NCI-H446 treated with DMSO at 0.1 percent for 48 hours (cell line): Measurements from ENCODE around the gene FNDC3B.
A peak's percentile ranks its signal among the peaks of the same experiment; 100 is the strongest.

Experiments used
- DNase-seq: peaks from one replicate; lab custom pipeline; 2025; lab: John Stamatoyannopoulos, UW

The FNDC3B gene

DNA sequence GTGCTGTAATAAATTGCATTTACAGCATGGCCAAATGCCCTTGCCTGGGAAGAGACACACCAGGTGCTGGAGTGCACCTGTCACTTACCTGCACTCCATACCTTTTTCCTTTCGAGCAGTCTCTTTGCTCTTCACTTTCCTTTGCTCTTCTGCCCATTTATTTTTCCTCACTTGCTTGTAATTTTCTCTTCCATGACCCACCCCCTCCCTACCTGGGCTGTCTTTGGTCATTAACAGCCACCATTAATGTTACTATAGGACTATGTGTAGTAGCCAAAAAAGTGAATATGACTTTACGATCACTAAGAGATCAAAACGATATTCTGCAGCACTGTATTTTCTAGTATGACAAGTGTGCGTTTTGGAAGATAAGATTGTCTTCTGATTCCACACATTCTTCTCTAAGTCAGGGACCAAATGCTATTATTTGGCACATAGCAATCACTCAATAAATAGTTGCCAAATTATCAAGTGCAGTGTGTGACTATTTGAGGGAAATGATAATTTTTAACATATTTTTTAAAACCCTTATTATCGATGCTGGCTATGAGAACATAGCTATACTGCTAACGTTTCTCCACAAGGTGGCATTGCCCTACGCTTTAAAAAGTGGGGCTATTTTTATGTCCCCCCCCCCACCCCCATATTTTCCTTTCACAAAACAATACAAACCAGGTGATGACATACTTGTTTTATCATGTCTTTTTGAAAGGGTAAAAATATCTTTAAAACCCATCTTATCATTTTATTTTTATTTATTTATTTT lies 294.5 kb downstream of the FNDC3B start:
- DNase-seq, result no peak

DNA sequence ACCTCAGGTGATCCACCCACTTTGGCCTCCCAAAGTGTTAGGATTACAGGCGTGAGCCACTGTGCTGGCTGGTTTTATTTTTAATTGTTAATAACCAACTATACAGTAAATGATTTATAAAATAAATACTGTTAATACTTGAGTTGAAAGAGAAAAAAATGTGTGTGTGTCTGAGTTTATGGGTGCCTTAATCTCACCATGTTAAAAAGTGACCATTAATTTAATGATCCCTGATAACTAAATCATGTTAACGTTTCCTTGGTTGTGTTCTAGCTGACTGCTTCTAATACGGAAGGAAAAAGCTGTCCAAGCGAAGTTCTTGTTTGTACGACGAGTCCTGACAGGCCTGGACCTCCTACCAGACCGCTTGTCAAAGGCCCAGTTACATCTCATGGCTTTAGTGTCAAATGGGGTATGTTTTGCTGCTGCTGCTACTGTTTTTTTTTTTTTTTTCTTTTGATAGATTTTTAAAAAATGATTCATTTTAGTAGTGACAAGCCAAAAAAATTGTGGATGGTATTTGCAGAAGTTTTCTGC lies 295.4 kb downstream of the FNDC3B start:
- peak; percentile 43 for DNase-seq

DNA sequence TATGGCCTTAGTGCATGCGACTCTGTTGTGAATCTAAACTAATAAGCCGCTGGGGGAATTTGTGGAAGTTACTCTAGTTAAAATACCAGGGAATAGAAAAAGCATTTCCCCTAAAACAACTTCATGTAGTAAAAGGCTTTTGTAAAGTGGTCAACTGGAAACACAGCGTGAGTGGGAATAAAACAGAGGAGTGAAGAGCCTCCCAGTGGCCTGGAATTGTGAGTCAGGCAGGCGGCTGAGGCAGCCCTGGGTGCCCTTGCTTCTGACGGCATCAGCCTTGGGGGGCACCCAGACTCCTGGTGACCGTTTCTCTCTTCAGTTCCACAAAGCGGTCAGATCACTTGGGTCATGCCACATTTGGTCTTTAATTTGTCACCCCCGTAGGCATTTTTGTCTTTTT lies 300.5 kb downstream of the FNDC3B start:
- no peak for DNase-seq

DNA sequence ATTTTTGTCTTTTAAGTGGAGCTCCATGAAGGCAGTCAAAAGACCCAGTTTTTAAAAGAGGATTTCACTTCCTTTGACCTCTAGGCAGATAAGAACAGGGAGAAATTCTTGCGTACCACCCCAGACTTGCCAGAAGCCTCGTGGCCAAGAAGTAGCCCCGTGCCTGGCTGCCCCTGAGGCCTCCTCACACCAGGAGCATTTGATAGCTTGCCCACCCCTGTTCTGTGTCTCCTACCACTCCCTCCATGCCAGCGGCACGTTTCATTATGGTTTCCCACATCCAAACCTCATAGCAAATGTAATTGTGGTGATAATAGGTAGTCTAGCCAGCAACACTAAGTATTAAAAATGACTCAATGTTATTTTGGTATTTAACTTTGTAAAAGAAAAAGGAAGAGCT lies 301.2 kb downstream of the FNDC3B start:
- DNase-seq, result no peak

DNA sequence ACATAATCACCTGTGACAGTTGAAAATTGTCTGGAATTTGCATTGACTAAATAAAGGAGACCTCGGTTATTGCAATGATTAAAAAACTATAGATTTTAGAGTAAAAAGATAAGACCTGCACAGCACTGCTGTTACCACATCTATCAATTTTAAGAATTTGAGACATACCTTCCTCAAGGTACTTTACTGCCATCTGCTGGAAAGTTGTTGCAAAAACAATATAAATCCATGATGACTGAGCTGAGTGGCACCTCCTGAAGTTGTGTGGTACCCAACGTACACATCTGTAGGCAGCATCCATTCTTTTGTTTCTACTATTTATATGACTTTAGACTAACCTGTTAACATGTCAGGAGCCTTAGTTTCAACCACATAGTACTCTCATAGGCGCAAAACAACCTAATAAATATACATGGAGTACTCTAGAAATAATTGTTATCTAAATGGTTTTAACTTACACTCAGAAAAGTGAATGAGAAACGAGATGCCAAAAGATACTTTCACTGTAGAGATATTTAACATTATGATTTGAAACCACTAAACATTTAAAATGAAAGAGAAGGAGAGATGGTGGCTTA lies 302.2 kb downstream of the FNDC3B start:
- DNase-seq, result peak; percentile 32

DNA sequence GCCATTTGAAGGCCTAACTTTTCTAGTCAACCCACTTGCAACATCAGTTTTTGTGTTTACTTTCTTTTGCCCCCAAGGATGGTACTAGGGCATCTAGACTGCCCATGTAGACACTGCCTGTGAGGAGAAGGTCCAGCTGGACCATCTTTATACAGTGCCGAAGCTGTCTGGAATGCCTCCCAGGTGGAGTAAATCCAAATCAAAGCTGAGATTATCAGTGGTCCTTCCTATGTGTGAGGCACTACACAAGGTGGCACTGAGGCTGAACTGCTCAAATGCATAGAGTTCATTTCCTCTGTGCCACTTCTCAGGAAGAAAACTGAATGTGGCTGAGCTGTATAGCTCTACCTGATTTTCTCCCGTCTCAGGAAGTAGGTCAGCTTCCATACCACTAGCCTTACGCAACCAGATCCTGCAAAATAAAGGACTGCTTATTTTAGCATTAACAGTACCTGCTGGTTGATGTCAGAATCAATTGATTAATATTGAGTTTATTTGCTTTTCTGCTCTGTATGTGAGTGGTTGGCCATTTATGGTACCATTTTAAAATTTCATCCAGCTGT lies 302.8 kb downstream of the FNDC3B start:
- DNase-seq, result no peak

DNA sequence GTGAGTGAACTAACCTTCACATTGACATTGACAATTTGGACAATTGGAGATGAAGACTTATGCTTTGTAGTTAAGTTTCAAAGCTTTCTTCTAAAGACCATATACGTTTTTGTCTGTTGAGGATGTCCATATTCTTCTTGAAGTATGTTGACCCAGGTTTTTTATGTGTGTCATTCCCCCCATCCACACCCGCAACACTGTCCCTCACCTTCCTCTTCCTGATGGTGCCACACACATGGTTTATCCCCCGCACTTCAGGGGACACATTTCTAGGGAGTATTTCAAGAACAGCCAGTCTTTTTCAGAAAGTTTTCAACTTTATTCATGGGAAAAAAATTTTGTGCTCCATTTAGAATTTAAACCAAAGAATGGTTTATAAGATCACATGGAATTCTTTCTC lies 303.7 kb downstream of the FNDC3B start:
- no peak for DNase-seq

DNA sequence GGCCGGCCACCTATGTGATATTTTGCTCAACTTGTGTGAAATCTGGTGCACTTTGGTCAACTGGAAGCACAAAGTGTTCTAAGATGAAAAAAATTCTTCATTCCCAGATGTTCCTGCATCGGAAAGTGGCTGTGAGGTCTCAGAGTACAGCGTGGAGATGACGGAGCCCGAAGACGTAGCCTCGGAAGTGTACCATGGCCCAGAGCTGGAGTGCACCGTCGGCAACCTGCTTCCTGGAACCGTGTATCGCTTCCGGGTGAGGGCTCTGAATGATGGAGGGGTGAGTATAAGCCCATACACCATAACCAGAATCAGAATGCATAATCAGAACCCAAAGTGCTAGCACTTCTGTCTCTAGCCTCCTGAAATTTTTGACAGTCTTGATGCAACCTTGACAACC lies 304.6 kb downstream of the FNDC3B start:
- DNase-seq, result no peak

DNA sequence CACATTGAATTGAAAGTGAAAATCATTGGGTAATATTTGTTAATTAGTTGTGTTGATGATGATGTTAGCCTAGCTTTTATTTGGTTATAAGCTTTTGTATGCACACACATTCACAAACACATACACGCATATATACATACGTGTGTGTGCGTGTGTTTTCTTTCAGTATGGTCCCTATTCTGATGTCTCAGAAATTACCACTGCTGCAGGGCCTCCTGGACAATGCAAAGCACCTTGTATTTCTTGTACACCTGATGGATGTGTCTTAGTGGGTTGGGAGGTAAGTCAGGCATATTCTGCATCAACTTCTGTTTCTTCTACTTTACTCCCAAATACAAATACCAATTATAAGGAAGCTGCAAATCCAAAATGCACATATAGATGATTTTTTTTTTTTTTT lies 306.8 kb downstream of the FNDC3B start:
- DNase-seq, result no peak

DNA sequence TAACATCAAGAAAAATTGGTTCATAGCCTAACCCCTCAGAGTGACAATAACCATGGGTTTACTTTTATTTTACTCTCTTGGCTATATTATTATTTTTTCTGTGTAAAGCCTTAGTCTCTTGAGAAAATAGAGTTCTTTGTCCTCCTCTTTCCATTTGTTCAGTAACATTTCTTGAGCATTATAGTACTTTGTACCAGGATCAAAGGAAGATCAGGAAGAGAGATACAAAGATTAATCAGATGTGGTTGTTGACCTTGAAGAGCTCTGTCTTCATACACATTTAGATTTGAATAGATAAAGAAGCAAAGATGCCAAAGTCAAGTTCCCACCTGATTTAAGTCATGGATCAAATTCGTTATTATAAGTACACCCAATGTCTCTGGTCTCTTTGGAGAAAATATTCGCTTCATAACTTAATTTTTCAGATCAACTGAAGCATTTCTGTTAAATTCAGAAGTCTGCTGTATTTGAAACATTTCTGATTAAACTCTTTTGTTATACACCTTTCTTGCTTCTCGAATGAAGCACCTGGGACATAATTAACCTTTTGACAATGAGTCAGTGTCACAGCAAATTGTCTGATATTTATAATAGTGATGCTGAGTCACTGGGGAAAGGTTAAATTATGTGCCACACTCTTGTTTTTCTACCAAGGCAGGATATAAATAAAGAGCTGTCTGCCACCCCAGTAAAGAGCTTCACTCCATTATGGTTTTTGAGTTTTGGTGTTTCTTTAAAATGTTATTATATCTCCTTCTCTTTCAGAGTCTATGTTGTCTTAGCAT lies 308.7 kb downstream of the FNDC3B start:
- no peak for DNase-seq

DNA sequence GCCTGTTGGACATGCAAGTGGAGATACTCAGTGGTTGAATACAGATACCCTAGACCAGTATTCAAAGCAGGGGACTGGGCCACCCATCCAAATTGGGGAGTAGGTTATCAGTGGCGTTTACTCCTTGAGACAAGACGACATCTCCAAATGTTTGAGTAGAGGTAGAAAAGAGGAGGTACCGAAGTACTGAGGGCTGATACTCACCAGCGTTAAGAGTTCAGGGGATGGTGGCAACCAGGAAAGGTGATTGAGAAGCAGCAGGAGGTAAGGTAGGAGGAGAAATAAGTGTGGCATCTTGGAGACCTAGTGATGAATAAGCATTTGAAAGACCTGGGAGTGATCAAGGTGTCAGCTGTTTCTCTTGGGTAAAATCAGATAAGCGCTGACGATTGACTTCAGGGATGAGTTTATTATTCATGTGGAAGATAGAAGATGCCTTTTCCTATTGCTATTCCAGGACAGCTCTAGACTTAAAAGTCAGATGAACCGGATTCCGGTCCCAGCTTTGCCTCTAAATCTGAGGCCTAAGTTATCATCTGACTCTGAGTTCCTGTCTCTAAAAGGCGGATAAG lies 312.6 kb downstream of the FNDC3B start:
- DNase-seq, result no peak

DNA sequence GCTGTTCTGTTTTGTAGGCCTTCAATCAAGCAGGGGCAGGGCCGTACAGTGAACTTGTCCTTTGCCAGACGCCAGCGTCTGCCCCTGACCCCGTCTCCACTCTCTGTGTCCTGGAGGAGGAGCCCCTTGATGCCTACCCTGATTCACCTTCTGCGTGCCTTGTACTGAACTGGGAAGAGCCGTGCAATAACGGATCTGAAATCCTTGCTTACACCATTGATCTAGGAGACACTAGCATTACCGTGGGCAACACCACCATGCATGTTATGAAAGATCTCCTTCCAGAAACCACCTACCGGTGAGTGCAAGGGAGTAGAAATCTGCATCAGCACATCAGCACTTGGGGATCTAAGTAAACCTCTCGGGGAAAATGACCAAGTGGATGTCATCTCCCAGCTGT lies 313.4 kb downstream of the FNDC3B start:
- no peak for DNase-seq

DNA sequence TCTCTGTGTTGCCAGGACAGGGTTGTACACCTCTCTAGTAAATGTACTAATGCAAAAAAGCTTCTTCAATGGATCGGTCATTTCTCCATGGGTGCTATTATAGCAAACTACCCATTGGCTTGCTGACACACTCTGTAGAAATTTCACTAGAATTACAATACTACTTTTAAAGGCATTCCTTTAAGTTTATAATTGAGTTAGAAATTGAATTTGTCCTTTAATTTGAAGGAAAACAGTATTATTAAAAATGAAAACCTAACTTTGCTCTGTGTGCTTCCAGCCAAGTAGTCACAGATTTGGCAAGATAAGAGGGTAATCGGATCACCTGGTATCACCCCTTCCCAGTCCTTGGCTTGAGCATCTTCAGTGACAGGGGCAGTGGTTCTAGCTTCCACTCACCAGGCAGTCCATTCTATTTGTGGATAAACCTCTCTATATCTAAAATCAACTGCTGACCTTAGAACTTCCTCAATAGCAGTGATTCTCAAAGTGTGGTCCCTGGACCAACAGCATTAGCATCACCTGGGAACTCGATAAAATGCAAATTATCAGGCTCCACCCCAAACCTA lies 315.6 kb downstream of the FNDC3B start:
- DNase-seq, result no peak

DNA sequence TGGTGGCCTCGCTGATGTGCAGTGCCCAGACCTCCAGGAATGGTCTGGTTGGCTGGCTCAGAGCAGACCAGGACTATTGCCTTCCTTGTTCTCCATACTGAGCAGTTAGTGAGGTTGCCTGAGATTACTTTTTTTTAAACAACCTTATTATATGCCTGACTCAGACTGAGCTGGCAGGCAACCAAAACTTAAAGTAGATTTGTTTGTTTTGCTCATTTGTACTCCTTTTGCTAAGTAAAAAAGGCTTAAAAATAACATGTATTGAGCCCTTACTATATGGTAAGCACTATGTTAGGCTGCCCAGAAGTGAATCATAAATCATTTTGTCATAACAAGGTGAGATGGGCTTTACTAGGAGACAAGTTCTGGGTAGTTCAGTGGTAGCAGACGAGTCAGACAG lies 316.5 kb downstream of the FNDC3B start:
- DNase-seq, result peak; percentile 47

DNA sequence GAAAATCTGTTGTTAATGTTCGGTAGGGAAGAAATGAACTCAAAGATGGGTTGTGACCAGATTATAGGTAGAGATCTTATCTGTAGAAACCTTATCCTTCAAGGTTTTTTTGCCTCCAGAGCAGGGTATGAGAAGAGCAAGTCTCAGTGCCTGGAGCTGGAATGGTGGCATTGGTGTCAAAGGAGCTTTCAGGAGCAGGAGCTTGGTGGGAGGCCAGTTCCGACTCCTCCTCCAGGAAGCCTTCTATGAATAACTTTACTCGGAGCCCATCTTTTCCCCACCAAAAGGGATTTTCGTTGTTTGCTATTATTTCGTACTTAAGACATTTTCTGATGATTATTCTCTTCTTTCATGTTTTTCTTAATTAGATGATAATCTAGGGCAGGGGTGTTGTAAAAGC lies 317.0 kb downstream of the FNDC3B start:
- DNase-seq, result no peak

DNA sequence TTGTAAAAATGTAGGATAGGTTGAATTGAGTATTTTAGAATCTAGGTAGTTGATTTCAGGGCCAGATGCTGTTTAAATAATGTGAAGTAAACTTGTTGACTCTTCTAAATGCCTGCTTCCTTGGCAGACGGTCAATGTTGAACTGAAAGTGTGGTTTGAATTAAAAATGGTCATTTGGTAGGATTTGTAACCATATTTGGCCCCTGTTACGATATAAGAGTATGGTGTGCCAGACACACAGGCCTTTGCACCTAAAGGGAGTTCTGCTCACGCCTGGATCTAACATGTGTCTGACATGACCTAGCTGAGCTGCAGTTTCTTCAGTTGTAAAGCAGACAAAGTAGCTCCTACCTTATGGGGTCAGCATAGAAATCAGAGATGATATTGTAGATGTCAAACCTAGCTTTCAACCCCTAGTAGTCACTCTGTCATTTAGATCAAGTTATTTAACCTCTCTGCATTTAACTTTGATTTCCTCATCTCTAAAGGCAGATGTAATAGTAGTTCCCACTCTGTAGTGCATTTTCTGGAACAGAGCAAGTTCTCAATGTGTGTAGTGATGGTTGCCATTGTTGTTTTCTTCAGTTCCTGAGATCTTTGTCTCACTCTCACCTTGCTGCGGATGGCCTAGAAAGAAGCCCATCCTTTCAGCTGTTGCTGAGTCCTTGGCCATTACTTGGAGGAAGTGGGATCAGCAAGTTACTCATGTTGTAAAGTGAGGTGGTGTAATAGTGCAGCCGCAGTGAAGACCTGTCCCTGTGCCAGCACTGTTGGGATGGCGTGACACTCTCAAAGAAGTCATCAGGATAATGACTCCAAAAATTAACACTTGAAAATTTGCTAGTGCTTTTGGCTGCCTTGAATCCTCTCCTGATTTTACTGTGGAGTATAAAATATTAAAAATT lies 318.7 kb downstream of the FNDC3B start:
- DNase-seq, result peak; percentile 43

DNA sequence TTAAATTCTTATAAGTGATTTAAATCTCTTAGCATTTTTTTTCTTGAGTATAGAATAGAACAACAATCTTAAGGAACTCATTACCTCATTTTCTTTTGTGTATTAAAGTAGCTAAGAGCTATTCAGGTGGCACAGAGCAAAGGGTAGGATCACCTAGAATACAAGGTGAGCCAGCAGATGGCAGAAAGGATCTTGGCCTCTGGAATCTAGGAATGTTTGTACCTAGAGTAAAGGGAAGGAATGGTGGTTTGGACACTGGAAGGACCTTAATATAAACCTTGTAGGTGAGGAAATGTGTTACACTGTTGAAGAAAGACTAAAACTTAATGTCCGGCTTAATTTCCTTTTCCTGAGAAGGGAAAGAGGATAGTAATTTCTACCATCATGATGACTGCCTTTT lies 319.9 kb downstream of the FNDC3B start:
- no peak for DNase-seq

DNA sequence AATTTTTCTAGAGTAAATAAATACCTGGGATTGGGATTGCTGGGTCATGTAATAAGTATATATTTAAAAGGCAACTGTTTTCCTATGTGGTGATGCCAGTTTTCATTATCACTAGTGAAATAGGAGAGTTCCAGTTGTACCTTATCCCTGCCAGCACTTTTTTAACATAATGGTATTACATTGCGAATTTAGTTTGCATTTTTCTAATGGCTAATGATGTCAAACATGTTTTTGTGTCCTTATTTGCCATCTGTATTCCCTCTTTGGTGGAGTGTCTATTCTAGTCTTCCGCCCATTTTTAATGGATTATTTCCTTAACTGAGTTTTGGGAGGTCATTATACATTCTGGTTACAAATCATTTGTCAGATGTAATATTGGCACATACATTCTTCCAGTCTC lies 320.6 kb downstream of the FNDC3B start:
- DNase-seq, result no peak

DNA sequence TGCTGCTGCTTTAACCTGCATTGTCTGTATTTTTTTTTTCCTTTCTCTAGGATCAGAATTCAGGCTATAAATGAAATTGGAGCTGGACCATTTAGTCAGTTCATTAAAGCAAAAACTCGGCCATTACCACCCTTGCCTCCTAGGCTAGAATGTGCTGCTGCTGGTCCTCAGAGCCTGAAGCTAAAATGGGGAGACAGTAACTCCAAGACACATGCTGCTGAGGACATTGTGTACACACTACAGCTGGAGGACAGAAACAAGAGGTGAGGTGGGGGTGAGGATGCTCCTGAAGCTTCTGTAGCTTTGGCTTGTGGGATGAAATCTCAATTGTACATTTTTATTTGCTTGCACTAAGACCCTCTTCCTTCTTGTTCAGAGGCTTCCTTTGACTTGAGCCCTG lies 323.2 kb downstream of the FNDC3B start:
- DNase-seq, result no peak

DNA sequence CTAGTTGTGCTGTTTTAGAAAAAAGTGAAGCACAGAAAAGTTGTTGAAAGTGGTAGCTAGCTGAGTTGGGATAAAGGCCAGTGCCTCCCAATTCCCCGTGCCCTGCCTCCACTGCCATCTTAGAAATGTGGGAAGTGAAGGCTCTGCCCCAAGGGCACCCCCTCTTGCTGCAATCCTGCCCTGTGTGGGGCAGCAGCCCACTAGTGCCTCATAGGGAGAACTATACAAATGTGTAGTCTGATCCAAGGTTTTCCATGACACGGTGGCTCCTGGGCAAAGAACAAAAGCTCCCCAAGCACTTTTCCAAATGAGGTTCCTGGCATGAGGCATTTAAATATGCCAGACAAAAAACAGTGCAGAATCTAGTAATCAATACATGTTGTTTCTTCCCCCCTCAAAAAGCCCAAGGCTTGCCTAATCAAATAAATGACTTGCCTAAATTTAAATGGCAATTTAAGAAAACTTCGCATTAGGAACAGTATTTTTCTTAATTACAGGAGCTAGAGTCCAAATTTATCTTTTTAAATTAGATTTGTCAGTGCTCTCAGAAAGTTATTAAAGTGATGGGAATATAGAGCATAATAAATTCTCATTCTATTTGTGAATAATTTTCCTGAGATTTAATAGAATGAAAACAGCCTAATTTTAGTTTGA lies 325.1 kb downstream of the FNDC3B start:
- no peak for DNase-seq
